ENCODE data around the gene IRF9. TPM values are rescaled to one million over a fixed set of nuclear protein-coding genes. Genes with fewer than 3 reads are reported as not detected.

Gene IRF9
- total and polyA plus RNA-seq, 2 of the 13 experiments (the other 11 are each of a cell fraction or from before 2014, with no cell fraction given), result 14.9 to 49.7 TPM

GRCh38 chr14:24167469-24168114 is 6.5 kb downstream of the IRF9 start (continued):
- TF ChIP-seq, protein P1, sequence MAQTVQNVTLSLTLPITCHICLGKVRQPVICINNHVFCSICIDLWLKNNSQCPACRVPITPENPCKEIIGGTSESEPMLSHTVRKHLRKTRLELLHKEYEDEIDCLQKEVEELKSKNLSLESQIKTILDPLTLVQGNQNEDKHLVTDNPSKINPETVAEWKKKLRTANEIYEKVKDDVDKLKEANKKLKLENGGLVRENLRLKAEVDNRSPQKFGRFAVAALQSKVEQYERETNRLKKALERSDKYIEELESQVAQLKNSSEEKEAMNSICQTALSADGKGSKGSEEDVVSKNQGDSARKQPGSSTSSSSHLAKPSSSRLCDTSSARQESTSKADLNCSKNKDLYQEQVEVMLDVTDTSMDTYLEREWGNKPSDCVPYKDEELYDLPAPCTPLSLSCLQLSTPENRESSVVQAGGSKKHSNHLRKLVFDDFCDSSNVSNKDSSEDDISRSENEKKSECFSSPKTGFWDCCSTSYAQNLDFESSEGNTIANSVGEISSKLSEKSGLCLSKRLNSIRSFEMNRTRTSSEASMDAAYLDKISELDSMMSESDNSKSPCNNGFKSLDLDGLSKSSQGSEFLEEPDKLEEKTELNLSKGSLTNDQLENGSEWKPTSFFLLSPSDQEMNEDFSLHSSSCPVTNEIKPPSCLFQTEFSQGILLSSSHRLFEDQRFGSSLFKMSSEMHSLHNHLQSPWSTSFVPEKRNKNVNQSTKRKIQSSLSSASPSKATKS (CRISPR knock-in tag; IDR thresholded peaks at IDR 0.05), result no peak
- TF ChIP-seq, protein P2, sequence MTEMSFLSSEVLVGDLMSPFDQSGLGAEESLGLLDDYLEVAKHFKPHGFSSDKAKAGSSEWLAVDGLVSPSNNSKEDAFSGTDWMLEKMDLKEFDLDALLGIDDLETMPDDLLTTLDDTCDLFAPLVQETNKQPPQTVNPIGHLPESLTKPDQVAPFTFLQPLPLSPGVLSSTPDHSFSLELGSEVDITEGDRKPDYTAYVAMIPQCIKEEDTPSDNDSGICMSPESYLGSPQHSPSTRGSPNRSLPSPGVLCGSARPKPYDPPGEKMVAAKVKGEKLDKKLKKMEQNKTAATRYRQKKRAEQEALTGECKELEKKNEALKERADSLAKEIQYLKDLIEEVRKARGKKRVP (CRISPR knock-in tag; IDR thresholded peaks at IDR 0.05), result peak in 1 of 2 experiments; percentile 94; a peak in 2 of 4 replicates
- TF ChIP-seq, protein P3, sequence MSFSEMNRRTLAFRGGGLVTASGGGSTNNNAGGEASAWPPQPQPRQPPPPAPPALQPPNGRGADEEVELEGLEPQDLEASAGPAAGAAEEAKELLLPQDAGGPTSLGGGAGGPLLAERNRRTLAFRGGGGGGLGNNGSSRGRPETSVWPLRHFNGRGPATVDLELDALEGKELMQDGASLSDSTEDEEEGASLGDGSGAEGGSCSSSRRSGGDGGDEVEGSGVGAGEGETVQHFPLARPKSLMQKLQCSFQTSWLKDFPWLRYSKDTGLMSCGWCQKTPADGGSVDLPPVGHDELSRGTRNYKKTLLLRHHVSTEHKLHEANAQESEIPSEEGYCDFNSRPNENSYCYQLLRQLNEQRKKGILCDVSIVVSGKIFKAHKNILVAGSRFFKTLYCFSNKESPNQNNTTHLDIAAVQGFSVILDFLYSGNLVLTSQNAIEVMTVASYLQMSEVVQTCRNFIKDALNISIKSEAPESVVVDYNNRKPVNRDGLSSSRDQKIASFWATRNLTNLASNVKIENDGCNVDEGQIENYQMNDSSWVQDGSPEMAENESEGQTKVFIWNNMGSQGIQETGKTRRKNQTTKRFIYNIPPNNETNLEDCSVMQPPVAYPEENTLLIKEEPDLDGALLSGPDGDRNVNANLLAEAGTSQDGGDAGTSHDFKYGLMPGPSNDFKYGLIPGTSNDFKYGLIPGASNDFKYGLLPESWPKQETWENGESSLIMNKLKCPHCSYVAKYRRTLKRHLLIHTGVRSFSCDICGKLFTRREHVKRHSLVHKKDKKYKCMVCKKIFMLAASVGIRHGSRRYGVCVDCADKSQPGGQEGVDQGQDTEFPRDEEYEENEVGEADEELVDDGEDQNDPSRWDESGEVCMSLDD (CRISPR knock-in tag; IDR thresholded peaks at IDR 0.05; ENCODE audit: borderline replicate concordance), result no peak
- TF ChIP-seq ZFP82 (CRISPR knock-in tag; IDR thresholded peaks at IDR 0.05; ENCODE audit: borderline replicate concordance) (no peak), CEBPG (CRISPR knock-in tag; IDR thresholded peaks at IDR 0.05) (peak; percentile 69)
- TF ChIP-seq, protein P4, sequence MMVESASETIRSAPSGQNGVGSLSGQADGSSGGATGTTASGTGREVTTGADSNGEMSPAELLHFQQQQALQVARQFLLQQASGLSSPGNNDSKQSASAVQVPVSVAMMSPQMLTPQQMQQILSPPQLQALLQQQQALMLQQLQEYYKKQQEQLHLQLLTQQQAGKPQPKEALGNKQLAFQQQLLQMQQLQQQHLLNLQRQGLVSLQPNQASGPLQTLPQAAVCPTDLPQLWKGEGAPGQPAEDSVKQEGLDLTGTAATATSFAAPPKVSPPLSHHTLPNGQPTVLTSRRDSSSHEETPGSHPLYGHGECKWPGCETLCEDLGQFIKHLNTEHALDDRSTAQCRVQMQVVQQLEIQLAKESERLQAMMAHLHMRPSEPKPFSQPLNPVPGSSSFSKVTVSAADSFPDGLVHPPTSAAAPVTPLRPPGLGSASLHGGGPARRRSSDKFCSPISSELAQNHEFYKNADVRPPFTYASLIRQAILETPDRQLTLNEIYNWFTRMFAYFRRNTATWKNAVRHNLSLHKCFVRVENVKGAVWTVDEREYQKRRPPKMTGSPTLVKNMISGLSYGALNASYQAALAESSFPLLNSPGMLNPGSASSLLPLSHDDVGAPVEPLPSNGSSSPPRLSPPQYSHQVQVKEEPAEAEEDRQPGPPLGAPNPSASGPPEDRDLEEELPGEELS (CRISPR knock-in tag; IDR thresholded peaks at IDR 0.05), result no peak

Data from HepG2 (cell line).